Right atrium auricular region (tissue), 2 donors: ENCODE results near the gene APOL4. TPM values are rescaled to one million over a fixed set of nuclear protein-coding genes. Genes with fewer than 3 reads are reported as not detected.

Source experiments
- DNase-seq: peaks from one replicate; pipeline ENCODE4 v3.0.0-alpha.2; 2019; ENCODE audit warnings: low spot score
- H3K27ac ChIP-seq, 2 donors: fragments of 200-600 bp; sonication (generic); 1 replicate in 1 of 2; 2 replicates in 1 of 2; pipeline ENCODE4 v1.5.1; 2016 to 2019
- H3K27me3 ChIP-seq, 2 donors: fragments of 200-600 bp; sonication (generic); one replicate each; pipeline versions ENCODE4 v1.5.1 to v1.6.0; 2017 to 2019
- H3K36me3 ChIP-seq: fragments of 200-600 bp; sonication (generic); one replicate; pipeline ENCODE4 v1.5.1; 2016
- H3K4me1 ChIP-seq, 2 donors: fragments of 200-600 bp; sonication (generic); one replicate each; pipeline versions ENCODE4 v1.5.1 to v1.6.0; 2017 to 2019
- H3K4me3 ChIP-seq, 2 donors: fragments of 200-600 bp; sonication (generic); 1 replicate in 1 of 2; 2 replicates in 1 of 2; pipeline ENCODE4 v1.5.1; 2017 to 2019; ENCODE audit warnings: mild to moderate bottlenecking in 1 of 2, moderate library complexity in 1 of 2
- H3K9me3 ChIP-seq, 2 donors: fragments of 200-600 bp; sonication (generic); one replicate each; pipeline ENCODE4 v1.5.1; 2019
- total RNA-seq, 2 donors: library from RNA; depleted of rRNA; stranded (reverse); fragments of >200 nt; gene quantifications; one replicate each; pipeline ENCODE4 v1.1.0, GENCODE V29; 2016
- TF ChIP-seq, protein P1 (sequence below), 2 donors: fragments of 200-600 bp; sonication (generic); IDR thresholded peaks; one replicate each; pipeline ENCODE4 v1.5.1; 2019; ENCODE audit warnings: antibody characterized with exemption in 2 of 2

Gene APOL4
- total RNA-seq, 2 donors from 2014 or later = 0.24 to 2.1 TPM

DNA sequence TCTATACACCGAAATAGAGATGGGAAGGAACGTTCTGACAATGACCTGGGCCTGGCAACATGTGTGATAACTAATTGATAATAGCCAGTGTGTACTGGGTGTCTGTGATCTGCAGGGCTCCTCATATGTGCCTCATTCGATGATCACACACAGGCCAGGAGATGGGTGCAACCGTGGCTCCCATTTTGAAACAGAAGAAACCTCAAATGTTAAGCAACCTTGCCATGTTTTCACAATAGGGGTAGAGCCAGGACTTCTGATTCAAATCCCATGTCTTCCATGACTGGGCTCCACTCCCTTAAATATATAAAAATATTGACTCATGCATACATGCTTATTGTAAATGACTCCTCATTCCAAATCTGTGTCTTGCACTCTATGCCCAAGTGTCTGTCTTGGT lies 52.2 kb downstream of the APOL4 start:
- Histone ChIP-seq H3K36me3 (peaks cover 21% of the 10 kb centered on the region), H3K4me3 (no peak overlapping the region), H3K9me3 (no peaks in the 10 kb centered on the region), H3K4me1 (peaks cover 0 to 40% of the 10 kb centered on the region in 2 donors), H3K27ac (no peak overlapping the region), H3K27me3 (no peaks in the 10 kb centered on the region)
- TF ChIP-seq, protein P1, sequence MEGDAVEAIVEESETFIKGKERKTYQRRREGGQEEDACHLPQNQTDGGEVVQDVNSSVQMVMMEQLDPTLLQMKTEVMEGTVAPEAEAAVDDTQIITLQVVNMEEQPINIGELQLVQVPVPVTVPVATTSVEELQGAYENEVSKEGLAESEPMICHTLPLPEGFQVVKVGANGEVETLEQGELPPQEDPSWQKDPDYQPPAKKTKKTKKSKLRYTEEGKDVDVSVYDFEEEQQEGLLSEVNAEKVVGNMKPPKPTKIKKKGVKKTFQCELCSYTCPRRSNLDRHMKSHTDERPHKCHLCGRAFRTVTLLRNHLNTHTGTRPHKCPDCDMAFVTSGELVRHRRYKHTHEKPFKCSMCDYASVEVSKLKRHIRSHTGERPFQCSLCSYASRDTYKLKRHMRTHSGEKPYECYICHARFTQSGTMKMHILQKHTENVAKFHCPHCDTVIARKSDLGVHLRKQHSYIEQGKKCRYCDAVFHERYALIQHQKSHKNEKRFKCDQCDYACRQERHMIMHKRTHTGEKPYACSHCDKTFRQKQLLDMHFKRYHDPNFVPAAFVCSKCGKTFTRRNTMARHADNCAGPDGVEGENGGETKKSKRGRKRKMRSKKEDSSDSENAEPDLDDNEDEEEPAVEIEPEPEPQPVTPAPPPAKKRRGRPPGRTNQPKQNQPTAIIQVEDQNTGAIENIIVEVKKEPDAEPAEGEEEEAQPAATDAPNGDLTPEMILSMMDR (IDR thresholded peaks at IDR 0.05) = no peak
- no peak for DNase-seq

DNA sequence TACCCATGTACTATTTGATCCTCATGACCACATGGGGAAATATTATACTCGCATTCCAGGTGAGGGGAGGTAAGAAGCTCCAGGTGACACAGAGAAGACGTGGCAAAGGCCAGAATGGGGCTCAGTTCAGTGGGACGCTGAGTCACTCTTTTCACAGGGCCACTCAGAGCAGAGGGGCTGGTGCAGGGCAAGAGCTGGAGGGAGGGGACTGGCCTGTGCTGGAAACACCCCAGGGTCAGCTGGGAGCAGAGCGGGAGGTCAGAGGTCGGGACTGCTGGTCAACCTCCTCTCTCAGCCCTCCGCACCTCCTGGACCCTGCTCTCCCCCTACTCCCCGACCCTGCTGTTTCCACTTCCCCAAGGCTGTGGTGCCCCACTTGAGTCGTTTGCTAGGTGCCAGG lies 53.2 kb downstream of the APOL4 start:
- no peaks in the 10 kb centered on the region for H3K9me3 ChIP-seq
- H3K27ac ChIP-seq = no peak overlapping the region
- H3K27me3 ChIP-seq = no peaks in the 10 kb centered on the region
- peaks cover 0 to 34% of the 10 kb centered on the region in 2 donors for H3K4me1 ChIP-seq
- DNase-seq = no peak
- H3K4me3 ChIP-seq = no peak overlapping the region
- TF ChIP-seq, protein P1 (IDR thresholded peaks at IDR 0.05) = no peak
- H3K36me3 ChIP-seq = peaks cover 32% of the 10 kb centered on the region

DNA sequence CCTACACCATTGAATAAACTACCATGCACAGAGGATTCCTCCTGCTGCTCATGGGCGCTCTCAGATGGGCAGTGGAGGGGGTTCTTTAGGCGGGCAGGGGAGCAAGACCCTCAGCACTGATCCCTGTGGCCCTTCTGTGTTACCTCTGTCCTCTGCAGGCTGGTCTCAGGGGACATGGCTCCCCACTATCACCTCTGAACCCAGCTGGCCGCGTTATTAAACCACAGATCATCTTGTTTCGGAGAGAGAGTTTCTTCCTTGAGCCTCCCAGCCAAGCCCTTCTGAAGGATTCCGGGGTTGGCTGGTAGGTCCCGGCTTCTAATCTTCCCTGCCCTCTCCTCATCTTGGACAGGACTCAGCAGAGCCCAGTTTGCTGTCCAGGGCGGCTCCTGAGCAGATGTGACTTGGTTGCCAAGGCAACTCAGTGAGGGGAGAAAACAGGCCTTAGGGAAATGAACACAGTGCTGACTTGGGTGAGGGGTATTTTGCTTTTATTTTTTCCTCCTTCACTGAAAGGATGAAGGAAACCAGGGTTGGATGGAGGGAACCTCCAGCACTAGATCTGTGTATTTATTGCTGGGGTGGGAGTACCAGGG lies 54.3 kb downstream of the APOL4 start:
- Histone ChIP-seq H3K4me1 (peaks cover 0 to 34% of the 10 kb centered on the region in 2 donors), H3K9me3 (no peaks in the 10 kb centered on the region), H3K27me3 (no peaks in the 10 kb centered on the region), H3K36me3 (peaks cover 43% of the 10 kb centered on the region), H3K27ac (peak overlapping the region in 1 of 2 donors; percentile 4), H3K4me3 (no peak overlapping the region)
- DNase-seq = no peak
- TF ChIP-seq, protein P1 (IDR thresholded peaks at IDR 0.05) = no peak

DNA sequence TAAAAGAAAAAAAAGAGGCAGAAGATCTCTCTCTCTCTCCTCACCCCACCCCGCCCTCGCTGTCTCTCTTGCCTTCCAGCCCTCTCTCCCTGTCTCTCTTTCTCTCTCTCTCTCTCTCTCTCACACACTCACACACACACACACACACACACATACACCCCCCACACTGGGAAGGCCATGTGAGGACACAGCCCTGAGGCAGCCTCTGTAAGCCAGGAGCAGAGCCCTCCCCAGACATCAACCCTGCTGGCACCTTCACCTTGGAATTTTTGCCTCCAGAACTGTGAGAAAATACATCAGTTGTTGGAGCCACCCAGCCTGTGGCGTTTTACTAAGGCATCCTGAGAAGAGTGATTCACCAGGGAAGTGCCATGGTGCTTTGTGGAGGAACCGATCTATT lies 55.7 kb downstream of the APOL4 start:
- TF ChIP-seq, protein P1 (IDR thresholded peaks at IDR 0.05) = no peak
- Histone ChIP-seq H3K4me3 (no peak overlapping the region), H3K27ac (no peak overlapping the region), H3K4me1 (peaks cover 0 to 25% of the 10 kb centered on the region in 2 donors), H3K27me3 (no peaks in the 10 kb centered on the region), H3K36me3 (peaks cover 57% of the 10 kb centered on the region), H3K9me3 (no peaks in the 10 kb centered on the region)
- no peak for DNase-seq

DNA sequence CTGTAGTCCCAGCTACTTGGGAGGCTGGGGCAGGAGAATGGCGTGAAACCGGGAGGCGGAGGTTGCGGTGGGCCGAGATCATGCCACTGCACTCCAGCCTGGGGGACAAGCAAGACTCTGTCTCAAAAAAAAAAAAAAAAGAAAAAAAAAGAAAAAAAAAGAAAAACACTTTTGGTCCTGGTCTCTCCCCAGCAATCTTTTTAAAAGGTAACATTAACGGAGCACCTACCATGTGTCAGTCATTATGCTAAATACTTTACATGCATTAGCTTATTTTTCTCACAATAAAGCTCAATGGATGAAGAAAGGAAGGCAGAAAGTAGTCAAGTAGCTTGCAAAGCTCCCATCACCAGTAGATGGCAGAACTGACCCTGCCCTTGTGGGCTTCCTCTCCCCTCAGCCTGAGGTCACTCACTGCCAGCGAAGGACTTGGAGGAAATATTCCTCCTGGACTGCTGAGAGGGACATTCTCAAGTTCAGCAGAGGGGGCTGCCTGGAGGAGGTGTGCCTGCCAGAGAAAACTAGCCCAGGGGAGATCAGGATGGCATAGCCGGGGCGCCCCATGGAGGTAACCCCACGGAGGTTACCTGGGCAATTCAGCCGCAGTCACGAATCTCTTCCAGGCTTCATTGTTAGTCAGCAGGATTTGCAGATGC lies 56.6 kb downstream of the APOL4 start:
- peak; percentile 77 for DNase-seq
- peak overlapping the region in 1 of 2 donors; percentile 35 for H3K27ac ChIP-seq

More for the DNA sequence above, 56.6 kb downstream of the APOL4 start:
- Histone ChIP-seq H3K36me3 (peaks cover 60% of the 10 kb centered on the region), H3K9me3 (no peaks in the 10 kb centered on the region), H3K27me3 (no peaks in the 10 kb centered on the region), H3K4me1 (peaks cover 0 to 19% of the 10 kb centered on the region in 2 donors), H3K4me3 (no peak overlapping the region)
- TF ChIP-seq, protein P1 (IDR thresholded peaks at IDR 0.05) = peak; percentile 64 to 86
